ENCODE results near the gene MATCAP1. TPM values are rescaled to one million over a fixed set of nuclear protein-coding genes. Genes with fewer than 3 reads are reported as not detected.

MATCAP1 gene
- total and polyA plus RNA-seq, 2 donors (not counting 1 experiment from before 2014, with no cell fraction given): 16.6 to 28.4 TPM

DNA sequence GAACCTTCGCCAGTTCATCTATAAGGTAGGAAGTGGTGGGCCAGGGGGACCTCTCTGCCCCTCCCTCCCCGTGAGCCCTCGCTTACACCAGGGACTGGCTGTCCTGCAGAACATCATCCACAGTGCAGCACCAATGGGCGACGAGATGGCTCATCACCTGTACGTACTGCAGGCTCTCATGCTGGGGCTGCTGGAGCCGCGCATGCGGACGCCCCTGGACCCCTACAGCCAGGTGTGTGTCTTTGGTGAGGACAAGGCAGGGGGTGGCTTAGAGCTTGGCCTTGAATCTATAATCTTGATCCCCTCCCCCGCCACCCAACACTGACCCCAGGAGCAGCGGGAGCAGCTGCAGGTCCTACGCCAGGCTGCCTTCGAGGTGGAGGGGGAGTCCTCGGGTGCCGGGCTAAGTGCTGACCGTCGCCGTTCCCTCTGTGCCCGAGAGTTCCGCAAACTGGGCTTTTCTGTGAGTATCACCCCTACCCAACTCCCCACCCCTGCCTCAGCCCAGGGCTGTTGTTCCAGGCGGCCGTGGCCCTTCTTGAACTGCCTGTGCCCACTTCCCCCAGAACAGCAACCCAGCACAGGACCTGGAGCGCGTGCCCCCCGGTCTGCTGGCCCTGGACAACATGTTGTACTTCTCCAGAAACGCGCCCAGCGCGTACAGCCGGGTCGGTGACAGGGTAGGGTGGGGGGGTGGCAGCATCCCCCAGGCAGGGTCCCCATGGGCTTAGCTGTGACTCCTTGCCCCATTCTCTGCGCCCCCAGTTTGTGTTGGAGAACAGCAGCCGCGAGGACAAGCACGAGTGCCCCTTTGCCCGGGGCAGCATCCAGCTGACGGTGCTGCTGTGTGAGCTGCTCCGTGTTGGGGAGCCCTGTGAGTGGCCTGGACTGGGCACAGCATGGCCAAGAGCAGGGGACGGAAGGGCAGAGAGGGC lies 17.9 kb upstream of the MATCAP1 start:
- no peak overlapping the region for H3K27ac ChIP-seq (ENCODE audit: insufficient read depth, low read length)
- peaks cover 36% of the 10 kb centered on the region for H3K36me3 ChIP-seq (ENCODE audit: control insufficient read depth, insufficient read depth, low read length)
- no peak for DNase-seq (ENCODE audit: low read depth in 2 of 2)
- no peaks in the 10 kb centered on the region for H3K9me3 ChIP-seq (ENCODE audit: control insufficient read depth, insufficient read depth, low read depth, low read length)
- no peaks in the 10 kb centered on the region for H3K27me3 ChIP-seq (ENCODE audit: control insufficient read depth, insufficient read depth, low read length)
- H2AFZ ChIP-seq (ENCODE audit: low read length): no peak overlapping the region
- no peak overlapping the region for H3K4me2 ChIP-seq (ENCODE audit: extremely low read depth, insufficient read depth, low read length)
- TF ChIP-seq EZH2 (IDR thresholded peaks at IDR 0.05; ENCODE audit: low read length, missing control alignments): no peak
- TF ChIP-seq, protein P1, sequence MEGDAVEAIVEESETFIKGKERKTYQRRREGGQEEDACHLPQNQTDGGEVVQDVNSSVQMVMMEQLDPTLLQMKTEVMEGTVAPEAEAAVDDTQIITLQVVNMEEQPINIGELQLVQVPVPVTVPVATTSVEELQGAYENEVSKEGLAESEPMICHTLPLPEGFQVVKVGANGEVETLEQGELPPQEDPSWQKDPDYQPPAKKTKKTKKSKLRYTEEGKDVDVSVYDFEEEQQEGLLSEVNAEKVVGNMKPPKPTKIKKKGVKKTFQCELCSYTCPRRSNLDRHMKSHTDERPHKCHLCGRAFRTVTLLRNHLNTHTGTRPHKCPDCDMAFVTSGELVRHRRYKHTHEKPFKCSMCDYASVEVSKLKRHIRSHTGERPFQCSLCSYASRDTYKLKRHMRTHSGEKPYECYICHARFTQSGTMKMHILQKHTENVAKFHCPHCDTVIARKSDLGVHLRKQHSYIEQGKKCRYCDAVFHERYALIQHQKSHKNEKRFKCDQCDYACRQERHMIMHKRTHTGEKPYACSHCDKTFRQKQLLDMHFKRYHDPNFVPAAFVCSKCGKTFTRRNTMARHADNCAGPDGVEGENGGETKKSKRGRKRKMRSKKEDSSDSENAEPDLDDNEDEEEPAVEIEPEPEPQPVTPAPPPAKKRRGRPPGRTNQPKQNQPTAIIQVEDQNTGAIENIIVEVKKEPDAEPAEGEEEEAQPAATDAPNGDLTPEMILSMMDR (conservative IDR thresholded peaks at IDR 0.05 in 1 of 2, IDR thresholded peaks at IDR 0.05 in 1 of 2; ENCODE audit: low read depth in 1 of 2, low read length in 2 of 2): no peak
- no peaks in the 10 kb centered on the region for H4K20me1 ChIP-seq (ENCODE audit: control insufficient read depth, extremely low read depth, insufficient read depth, low read length)
- no peaks in the 10 kb centered on the region for H3K4me1 ChIP-seq (ENCODE audit: control insufficient read depth, extremely low read depth, insufficient read depth, low read length)
- H3K79me2 ChIP-seq (ENCODE audit: control insufficient read depth, insufficient read depth, low read length): no peaks in the 10 kb centered on the region
- no peak overlapping the region for H3K4me3 ChIP-seq (replicated peaks in 1 of 4; ENCODE audit: control extremely low read depth in 1 of 4, insufficient read depth in 1 of 4, low read depth in 3 of 4, low read length in 4 of 4)
- H3K9ac ChIP-seq (ENCODE audit: insufficient read depth, low read length): no peak overlapping the region

DNA sequence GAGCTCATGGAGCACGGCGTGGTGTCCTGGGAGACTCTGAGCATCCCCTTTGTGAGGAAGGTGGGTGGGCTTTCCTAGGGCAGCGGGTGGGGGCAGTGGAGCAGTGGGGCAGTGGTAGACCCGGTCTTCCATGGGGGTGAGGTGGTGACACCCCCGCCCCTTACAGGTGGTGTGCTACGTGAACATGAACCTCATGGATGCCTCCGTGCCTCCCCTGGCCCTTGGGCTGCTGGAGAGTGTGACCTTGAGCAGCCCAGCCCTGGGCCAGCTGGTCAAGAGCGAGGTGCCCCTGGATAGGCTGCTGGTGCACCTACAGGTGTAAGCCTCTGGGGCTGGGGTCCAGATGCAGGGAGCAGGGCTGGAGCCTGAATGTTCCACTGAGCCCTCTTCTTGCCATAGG lies 16.7 kb upstream of the MATCAP1 start:
- Histone ChIP-seq H3K79me2 (ENCODE audit: control insufficient read depth, insufficient read depth, low read length) (no peaks in the 10 kb centered on the region), H3K9me3 (ENCODE audit: control insufficient read depth, insufficient read depth, low read depth, low read length) (no peaks in the 10 kb centered on the region), H3K27me3 (ENCODE audit: control insufficient read depth, insufficient read depth, low read length) (no peaks in the 10 kb centered on the region), H3K27ac (ENCODE audit: insufficient read depth, low read length) (no peak overlapping the region), H3K9ac (ENCODE audit: insufficient read depth, low read length) (no peak overlapping the region), H2AFZ (ENCODE audit: low read length) (no peak overlapping the region), H3K36me3 (ENCODE audit: control insufficient read depth, insufficient read depth, low read length) (peaks cover 46% of the 10 kb centered on the region), H3K4me1 (ENCODE audit: control insufficient read depth, extremely low read depth, insufficient read depth, low read length) (no peaks in the 10 kb centered on the region), H3K4me2 (ENCODE audit: extremely low read depth, insufficient read depth, low read length) (no peak overlapping the region), H4K20me1 (ENCODE audit: control insufficient read depth, extremely low read depth, insufficient read depth, low read length) (no peaks in the 10 kb centered on the region), H3K4me3 (replicated peaks in 1 of 4; ENCODE audit: control extremely low read depth in 1 of 4, insufficient read depth in 1 of 4, low read depth in 3 of 4, low read length in 4 of 4) (no peak overlapping the region)
- no peak for DNase-seq (ENCODE audit: low read depth in 2 of 2)
- no peak for TF ChIP-seq EZH2 (IDR thresholded peaks at IDR 0.05; ENCODE audit: low read length, missing control alignments)
- TF ChIP-seq, protein P1 (conservative IDR thresholded peaks at IDR 0.05 in 1 of 2, IDR thresholded peaks at IDR 0.05 in 1 of 2; ENCODE audit: low read depth in 1 of 2, low read length in 2 of 2): no peak

DNA sequence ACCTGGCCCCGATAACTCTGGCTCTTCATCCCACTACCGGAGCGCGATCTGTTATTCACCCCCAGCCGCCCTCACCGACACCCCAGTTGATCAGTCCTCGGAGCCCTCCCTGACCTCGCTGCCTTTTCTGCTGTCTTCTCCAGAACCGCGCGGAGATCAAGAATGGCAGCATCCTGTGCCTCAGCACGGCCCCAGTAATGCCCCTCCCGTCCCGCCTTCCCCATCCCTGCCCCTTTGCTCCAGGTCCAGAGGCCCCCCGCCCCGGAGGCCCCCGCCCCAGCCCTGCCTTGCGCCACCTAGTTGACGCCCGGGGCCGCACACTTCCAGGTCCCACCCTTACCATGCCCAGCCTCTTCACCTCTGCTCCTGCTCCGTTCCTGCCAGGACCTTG lies 16.0 kb upstream of the MATCAP1 start:
- H3K36me3 ChIP-seq (ENCODE audit: control insufficient read depth, insufficient read depth, low read length): peaks cover 50% of the 10 kb centered on the region
- H4K20me1 ChIP-seq (ENCODE audit: control insufficient read depth, extremely low read depth, insufficient read depth, low read length): no peaks in the 10 kb centered on the region
- H3K9ac ChIP-seq (ENCODE audit: insufficient read depth, low read length): no peak overlapping the region
- H3K27ac ChIP-seq (ENCODE audit: insufficient read depth, low read length): no peak overlapping the region
- TF ChIP-seq, protein P1 (conservative IDR thresholded peaks at IDR 0.05 in 1 of 2, IDR thresholded peaks at IDR 0.05 in 1 of 2; ENCODE audit: low read depth in 1 of 2, low read length in 2 of 2): no peak
- TF ChIP-seq EZH2 (IDR thresholded peaks at IDR 0.05; ENCODE audit: low read length, missing control alignments): no peak
- no peak overlapping the region for H2AFZ ChIP-seq (ENCODE audit: low read length)
- H3K4me3 ChIP-seq (replicated peaks in 1 of 4; ENCODE audit: control extremely low read depth in 1 of 4, insufficient read depth in 1 of 4, low read depth in 3 of 4, low read length in 4 of 4): no peak overlapping the region
- no peaks in the 10 kb centered on the region for H3K4me1 ChIP-seq (ENCODE audit: control insufficient read depth, extremely low read depth, insufficient read depth, low read length)
- H3K79me2 ChIP-seq (ENCODE audit: control insufficient read depth, insufficient read depth, low read length): peaks cover under 1% of the 10 kb centered on the region
- H3K27me3 ChIP-seq (ENCODE audit: control insufficient read depth, insufficient read depth, low read length): no peaks in the 10 kb centered on the region
- DNase-seq (ENCODE audit: low read depth in 2 of 2): no peak
- H3K4me2 ChIP-seq (ENCODE audit: extremely low read depth, insufficient read depth, low read length): no peak overlapping the region
- H3K9me3 ChIP-seq (ENCODE audit: control insufficient read depth, insufficient read depth, low read depth, low read length): no peaks in the 10 kb centered on the region

Data from fibroblast of lung (primary cell).